Activated CD8-positive, alpha-beta memory T cell treated with anti-CD3 and anti-CD28 coated beads, Interleukin-2, amount 50 U/mL, for 24 hours (primary cell): ENCODE data around the gene CCDC134.

Experiments used
- DNase-seq: peaks from one replicate; pipeline ENCODE4 v3.0.0-alpha.2; 2020; ENCODE audit errors: extremely low read depth

The CCDC134 gene

GRCh38 chr22:41782751-41783150 is 17.7 kb upstream of the CCDC134 start:
- DNase-seq = no peak

- no peak for DNase-seq
These were observed 13.1 kb upstream of the CCDC134 start for GRCh38 chr22:41787331-41787730.

- DNase-seq = no peak
These were observed 6.6 kb upstream of the CCDC134 start for GRCh38 chr22:41793871-41794270.

GRCh38 chr22:41798736-41799135 is 1.7 kb upstream of the CCDC134 start:
- DNase-seq = no peak

- DNase-seq = no peak
These were observed 762 bp upstream of the CCDC134 start for GRCh38 chr22:41799486-41800347.

- DNase-seq = no peak
These were observed 804 bp downstream of the CCDC134 start for GRCh38 chr22:41801147-41801819.

GRCh38 chr22:41801886-41802285 is 1.4 kb downstream of the CCDC134 start:
- DNase-seq = no peak

- no peak for DNase-seq
These were observed 5.2 kb downstream of the CCDC134 start for GRCh38 chr22:41805639-41806038.

GRCh38 chr22:41808400-41808799 is 7.9 kb downstream of the CCDC134 start:
- DNase-seq = no peak

- no peak for DNase-seq
These were observed 9.5 kb downstream of the CCDC134 start for GRCh38 chr22:41810022-41810421.

GRCh38 chr22:41812805-41813545 is 12.5 kb downstream of the CCDC134 start:
- no peak for DNase-seq

- DNase-seq = no peak
These were observed 13.4 kb downstream of the CCDC134 start for GRCh38 chr22:41813726-41814410.

- DNase-seq = no peak
These were observed 15.2 kb downstream of the CCDC134 start for GRCh38 chr22:41815716-41816115.

- no peak for DNase-seq
These were observed 15.8 kb downstream of the CCDC134 start for GRCh38 chr22:41816241-41816640.

- DNase-seq = no peak
These were observed 16.4 kb downstream of the CCDC134 start for GRCh38 chr22:41816871-41817270.

GRCh38 chr22:41818011-41818410 is 17.5 kb downstream of the CCDC134 start:
- no peak for DNase-seq

- no peak for DNase-seq
These were observed 18.1 kb downstream of the CCDC134 start for GRCh38 chr22:41818596-41818995.

- DNase-seq = no peak
These were observed 18.8 kb downstream of the CCDC134 start for GRCh38 chr22:41819257-41819656.

GRCh38 chr22:41820447-41820846 is 20.0 kb downstream of the CCDC134 start:
- no peak for DNase-seq

GRCh38 chr22:41821471-41822316 is 21.2 kb downstream of the CCDC134 start:
- no peak for DNase-seq
